Mesenchymal stem cell (in vitro differentiated cells and primary cell): ENCODE data around the gene KIAA1328.

ENCODE experiments used
- DNase-seq: peaks from one replicate; pipeline ENCODE4 v3.0.0-alpha.2; 2013
- H2AFZ ChIP-seq: one replicate; pipeline ENCODE4 v1.6.1; 2013; ENCODE audit warnings: low read depth, mild to moderate bottlenecking, control low read depth, inconsistent platforms, low read length, moderate library complexity
- H2AK5ac ChIP-seq: 2 replicates; pipeline ENCODE4 v1.6.1; 2013; ENCODE audit warnings: low read length, moderate library complexity, mild to moderate bottlenecking, inconsistent platforms; ENCODE audit not compliant: severe bottlenecking
- H2BK120ac ChIP-seq: one replicate; pipeline ENCODE4 v1.6.1; 2013; ENCODE audit warnings: low read depth, mild to moderate bottlenecking, inconsistent platforms, low read length, moderate library complexity
- H2BK12ac ChIP-seq, 2 experiments: one replicate each; pipeline ENCODE4 v1.6.1; 2013; ENCODE audit warnings: inconsistent platforms in 2 of 2, low read length in 2 of 2, mild to moderate bottlenecking in 2 of 2, moderate library complexity in 2 of 2, control low read depth in 1 of 2
- H2BK15ac ChIP-seq: one replicate; pipeline ENCODE4 v1.6.1; 2013; ENCODE audit warnings: mild to moderate bottlenecking, low read depth, inconsistent platforms; ENCODE audit not compliant: poor library complexity, severe bottlenecking
- H2BK5ac ChIP-seq: 2 replicates; pipeline ENCODE4 v1.6.1; 2013; ENCODE audit warnings: low read depth, mild to moderate bottlenecking, low read length, control low read depth, inconsistent platforms; ENCODE audit not compliant: poor library complexity, severe bottlenecking
- H3K14ac ChIP-seq, 2 experiments: one replicate each; pipeline ENCODE4 v1.6.1; 2013; ENCODE audit warnings: inconsistent platforms in 2 of 2, low read length in 2 of 2, control low read depth in 1 of 2, mild to moderate bottlenecking in 1 of 2, moderate library complexity in 1 of 2
- H3K18ac ChIP-seq, 2 experiments: one replicate each; pipeline ENCODE4 v1.6.1; 2013; ENCODE audit warnings: inconsistent platforms in 2 of 2, low read length in 2 of 2, control low read depth in 1 of 2, low read depth in 1 of 2, mild to moderate bottlenecking in 1 of 2
- H3K23ac ChIP-seq, 2 experiments: one replicate each; pipeline ENCODE4 v1.6.1; 2013; ENCODE audit warnings: inconsistent platforms in 2 of 2, low read length in 2 of 2, mild to moderate bottlenecking in 2 of 2, moderate library complexity in 2 of 2, control low read depth in 1 of 2
- H3K27ac ChIP-seq: 2 replicates; pipeline ENCODE4 v1.5.1; 2013; ENCODE audit warnings: mild to moderate bottlenecking, moderate library complexity, low read length, control low read depth, inconsistent platforms; ENCODE audit not compliant: poor library complexity, severe bottlenecking
- H3K27me3 ChIP-seq, 2 experiments: 2 replicates each; pipeline versions ENCODE4 v1.6.1 to v1.7.0; 2013; ENCODE audit warnings: low read length in 2 of 2, mild to moderate bottlenecking in 2 of 2, moderate library complexity in 2 of 2, control low read depth in 1 of 2, inconsistent platforms in 1 of 2; ENCODE audit not compliant: control insufficient read depth in 1 of 2, insufficient read depth in 1 of 2
- H3K36me3 ChIP-seq, 2 experiments: 2 replicates each; pipeline versions ENCODE4 v1.6.1 to v1.7.0; 2013; ENCODE audit warnings: low read length in 2 of 2, control low read depth in 1 of 2, inconsistent platforms in 1 of 2, low read depth in 1 of 2, mild to moderate bottlenecking in 1 of 2; ENCODE audit not compliant: insufficient read depth in 2 of 2, control insufficient read depth in 1 of 2
- H3K4ac ChIP-seq, 2 experiments: one replicate each; pipeline ENCODE4 v1.6.1; 2013; ENCODE audit warnings: inconsistent platforms in 2 of 2, low read length in 2 of 2, mild to moderate bottlenecking in 2 of 2, moderate library complexity in 2 of 2, control low read depth in 1 of 2, low read depth in 1 of 2
- H3K4me1 ChIP-seq: 2 replicates; pipeline ENCODE4 v1.6.1; 2013; ENCODE audit warnings: low read depth, low read length, control low read depth; ENCODE audit not compliant: control insufficient read depth, insufficient read depth
- H3K4me2 ChIP-seq: 2 replicates; pipeline ENCODE4 v1.6.1; 2013; ENCODE audit warnings: low read length, mild to moderate bottlenecking, inconsistent platforms; ENCODE audit not compliant: poor library complexity, severe bottlenecking
- H3K4me3 ChIP-seq, 2 experiments: 2 replicates each; pipeline versions ENCODE4 v1.5.1 to v1.7.0; 2013; ENCODE audit warnings: low read length in 2 of 2, mild to moderate bottlenecking in 2 of 2, control low read depth in 1 of 2, low read depth in 1 of 2; ENCODE audit not compliant: insufficient read depth in 1 of 2
- H3K79me1 ChIP-seq: replicated peaks from 2 replicates; pipeline ENCODE4 v1.6.1; 2013; ENCODE audit warnings: mild to moderate bottlenecking, control low read depth, low read length, inconsistent platforms; ENCODE audit not compliant: poor library complexity, severe bottlenecking
- H3K9ac ChIP-seq: 2 replicates; pipeline ENCODE4 v1.7.0; 2013; ENCODE audit warnings: mild to moderate bottlenecking, low read length, moderate library complexity
- H3K9me3 ChIP-seq: 2 replicates; pipeline ENCODE4 v1.7.0; 2013; ENCODE audit warnings: mild to moderate bottlenecking, low read length; ENCODE audit not compliant: control insufficient read depth
- H4K8ac ChIP-seq: one replicate; pipeline ENCODE4 v1.6.1; 2013; ENCODE audit warnings: inconsistent platforms, mild to moderate bottlenecking, low read length, moderate library complexity
- H4K91ac ChIP-seq: one replicate; pipeline ENCODE4 v1.6.1; 2013; ENCODE audit warnings: mild to moderate bottlenecking, low read length, inconsistent platforms
- WGBS: methylation state at CpG from one replicate; pipeline ENCODE4 v1.1.7; 2013; ENCODE audit warnings: mixed read lengths; 5-methylcytosine and 5-hydroxymethylcytosine counted together

Gene KIAA1328

GRCh38 chr18:37253394-37254235, 424.7 kb downstream of the KIAA1328 start:
- WGBS, result 3% methylated on average over 63 of the region's 83 CpGs
- H2BK5ac ChIP-seq, result no peak overlapping the region
- peak overlapping the region; percentile 87 for H3K4me2 ChIP-seq
- no peaks in the 10 kb centered on the region for H3K79me1 ChIP-seq
- H4K8ac ChIP-seq, result no peak overlapping the region
- H2BK120ac ChIP-seq, result no peak overlapping the region
- no peak overlapping the region for H2BK15ac ChIP-seq
- H3K9ac ChIP-seq, result no peak overlapping the region
- no peak overlapping the region for H2AK5ac ChIP-seq
- H3K4me1 ChIP-seq, result peaks cover 14% of the 10 kb centered on the region
- no peak overlapping the region for H4K91ac ChIP-seq
- no peak overlapping the region for H2BK12ac ChIP-seq
- H3K36me3 ChIP-seq, result no peaks in the 10 kb centered on the region
- peak; percentile 8 for DNase-seq
- peak overlapping the region in 1 of 2 experiments; percentile 49 for H3K4me3 ChIP-seq
- no peaks in the 10 kb centered on the region for H3K9me3 ChIP-seq
- H3K4ac ChIP-seq, result no peak overlapping the region
- H3K14ac ChIP-seq, result no peak overlapping the region
- H3K18ac ChIP-seq, result no peak overlapping the region
- no peak overlapping the region for H3K23ac ChIP-seq
- H3K27ac ChIP-seq, result no peak overlapping the region
- H2AFZ ChIP-seq, result no peak overlapping the region
- H3K27me3 ChIP-seq, result peaks cover 87% of the 10 kb centered on the region in 2 experiments

- no peak overlapping the region for H3K27ac ChIP-seq
- H4K8ac ChIP-seq, result no peak overlapping the region
- peaks cover 14% of the 10 kb centered on the region for H3K4me1 ChIP-seq
- H3K9me3 ChIP-seq, result no peaks in the 10 kb centered on the region
- H2BK12ac ChIP-seq, result no peak overlapping the region
- H3K27me3 ChIP-seq, result peaks cover 85% of the 10 kb centered on the region in 2 experiments
- no peak overlapping the region for H3K14ac ChIP-seq
- DNase-seq, result no peak
- no peaks in the 10 kb centered on the region for H3K36me3 ChIP-seq
- no peak overlapping the region for H2AFZ ChIP-seq
- H3K4me3 ChIP-seq, result peak overlapping the region; percentile 18 to 49
- WGBS, result 9% methylated on average over 29 of the region's 49 CpGs
- H3K23ac ChIP-seq, result peak overlapping the region in 1 of 2 experiments; percentile 17
- no peak overlapping the region for H2BK15ac ChIP-seq
- peak overlapping the region; percentile 87 for H3K4me2 ChIP-seq
- H4K91ac ChIP-seq, result no peak overlapping the region
- no peak overlapping the region for H2AK5ac ChIP-seq
- no peak overlapping the region for H3K18ac ChIP-seq
- H3K9ac ChIP-seq, result no peak overlapping the region
- no peak overlapping the region for H2BK5ac ChIP-seq
- no peak overlapping the region for H3K4ac ChIP-seq
- H2BK120ac ChIP-seq, result no peak overlapping the region
- no peaks in the 10 kb centered on the region for H3K79me1 ChIP-seq
Observed at GRCh38 chr18:37254236-37254754, 425.4 kb downstream of the KIAA1328 start.

GRCh38 chr18:37254973-37255372, 426.0 kb downstream of the KIAA1328 start:
- Histone ChIP-seq H3K9ac (no peak overlapping the region), H3K4me3 (no peak overlapping the region), H2BK15ac (no peak overlapping the region), H3K36me3 (no peaks in the 10 kb centered on the region), H3K14ac (no peak overlapping the region), H4K8ac (no peak overlapping the region), H3K27ac (no peak overlapping the region), H3K18ac (no peak overlapping the region), H2BK12ac (no peak overlapping the region), H2AFZ (no peak overlapping the region), H3K79me1 (no peaks in the 10 kb centered on the region), H3K27me3 (peaks cover 85% of the 10 kb centered on the region in 2 experiments), H3K4me2 (no peak overlapping the region), H3K4ac (no peak overlapping the region), H2AK5ac (no peak overlapping the region), H4K91ac (no peak overlapping the region), H3K4me1 (peaks cover 14% of the 10 kb centered on the region), H2BK120ac (no peak overlapping the region), H3K9me3 (no peaks in the 10 kb centered on the region), H2BK5ac (no peak overlapping the region), H3K23ac (no peak overlapping the region)
- 77% methylated on average over 10 of the region's 12 CpGs for WGBS
- no peak for DNase-seq

- Histone ChIP-seq H2BK120ac (no peak overlapping the region), H2BK15ac (no peak overlapping the region), H4K91ac (no peak overlapping the region), H3K4me3 (no peak overlapping the region), H3K36me3 (no peaks in the 10 kb centered on the region), H4K8ac (no peak overlapping the region), H3K4me1 (peaks cover 14% of the 10 kb centered on the region), H2BK5ac (no peak overlapping the region), H3K18ac (no peak overlapping the region), H3K23ac (no peak overlapping the region), H3K9me3 (no peaks in the 10 kb centered on the region), H3K27ac (no peak overlapping the region), H2AFZ (no peak overlapping the region), H3K14ac (no peak overlapping the region), H2BK12ac (no peak overlapping the region), H3K4ac (no peak overlapping the region), H3K79me1 (no peaks in the 10 kb centered on the region), H2AK5ac (no peak overlapping the region), H3K9ac (no peak overlapping the region), H3K4me2 (no peak overlapping the region), H3K27me3 (peaks cover 68 to 82% of the 10 kb centered on the region in 2 experiments)
- DNase-seq, result no peak
- 68% methylated on average over 8 of the region's 9 CpGs for WGBS
Observed at GRCh38 chr18:37258131-37258530, 429.2 kb downstream of the KIAA1328 start.
